Rectal smooth muscle tissue (tissue), 1 donor: ENCODE data around the gene BAZ2B.

Source experiments
- H3K27ac ChIP-seq: one replicate; pipeline ENCODE4 v1.7.0; 2013; ENCODE audit warnings: low read depth, low read length, inconsistent platforms
- H3K27me3 ChIP-seq: one replicate; pipeline ENCODE4 v1.7.0; 2013; ENCODE audit warnings: low read length; ENCODE audit not compliant: control insufficient read depth, insufficient read depth
- H3K36me3 ChIP-seq: one replicate; pipeline ENCODE4 v1.7.0; 2013; ENCODE audit warnings: low read length; ENCODE audit not compliant: control insufficient read depth, insufficient read depth
- H3K4me1 ChIP-seq: one replicate; pipeline ENCODE4 v1.7.0; 2013; ENCODE audit warnings: low read length; ENCODE audit not compliant: control insufficient read depth, insufficient read depth
- H3K4me3 ChIP-seq: one replicate; pipeline ENCODE4 v1.7.0; 2013; ENCODE audit warnings: low read length
- H3K9ac ChIP-seq: one replicate; pipeline ENCODE4 v1.7.0; 2013; ENCODE audit warnings: low read length

Gene BAZ2B

DNA sequence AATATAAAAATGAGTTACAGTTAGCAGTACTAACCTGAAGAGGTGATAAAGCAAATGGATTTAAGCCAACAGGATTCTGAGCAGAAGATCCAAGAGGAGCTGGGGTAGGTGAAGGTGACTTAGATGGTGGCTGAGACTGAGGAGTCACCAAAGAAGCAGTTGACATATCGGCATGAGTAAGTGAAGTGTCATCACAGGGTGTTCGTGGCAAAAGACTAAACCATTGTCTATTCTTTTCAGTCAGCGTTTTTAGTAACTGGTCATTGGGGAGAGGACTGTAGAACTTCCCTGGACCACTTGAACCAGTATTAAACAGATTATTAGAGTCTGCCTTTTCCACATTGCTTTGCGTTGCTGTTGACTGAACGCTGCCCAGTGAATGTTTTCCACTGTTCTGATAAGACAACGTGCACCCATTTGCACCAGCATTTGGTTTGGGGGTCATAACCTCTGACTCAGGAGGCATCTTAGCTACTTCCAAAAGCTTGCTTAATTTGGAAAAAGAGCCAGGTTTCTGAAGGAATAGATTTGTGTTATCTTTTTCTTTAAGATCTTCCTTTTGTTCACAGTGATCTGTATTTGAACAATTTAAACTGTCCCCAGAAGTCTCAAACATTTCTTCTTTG, 266.6 kb downstream of the BAZ2B start:
- Histone ChIP-seq H3K4me1 (no peaks in the 10 kb centered on the region), H3K36me3 (peaks cover 3% of the 10 kb centered on the region), H3K27ac (no peak overlapping the region), H3K4me3 (no peak overlapping the region), H3K27me3 (no peaks in the 10 kb centered on the region), H3K9ac (no peak overlapping the region)

DNA sequence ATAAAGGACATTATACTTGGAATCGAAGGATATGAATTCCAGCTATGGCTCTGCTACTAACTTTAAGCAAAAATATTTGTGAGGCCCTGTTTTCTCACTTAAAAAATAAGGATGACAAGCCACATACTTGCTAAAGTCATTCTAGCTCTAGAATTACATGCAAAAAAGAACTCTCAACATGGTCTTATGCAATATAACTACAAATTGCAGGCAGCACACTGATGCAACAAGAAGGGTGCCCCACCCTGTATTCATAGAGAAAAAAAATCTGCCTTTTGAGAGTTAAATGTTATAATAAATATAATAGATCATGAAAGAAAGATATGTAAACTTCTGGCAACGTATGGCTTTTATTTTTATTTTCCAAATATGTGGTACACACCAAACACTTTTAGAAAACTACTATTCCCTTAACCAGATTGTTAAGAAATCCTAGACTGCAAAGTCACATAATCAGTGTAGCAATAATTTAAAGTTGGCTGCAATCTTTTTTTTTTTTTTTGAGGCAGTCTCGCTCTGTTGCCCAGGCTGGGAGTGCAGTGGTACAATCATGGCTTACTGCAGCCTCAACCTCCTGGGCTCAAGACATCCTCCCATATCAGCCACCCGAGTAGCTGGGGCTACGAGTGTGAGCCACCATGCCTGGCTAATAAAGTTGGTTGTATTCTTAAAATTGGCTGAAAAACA, 289.6 kb downstream of the BAZ2B start:
- H3K4me1 ChIP-seq: no peaks in the 10 kb centered on the region
- H3K9ac ChIP-seq: no peak overlapping the region
- H3K4me3 ChIP-seq: no peak overlapping the region
- peaks cover 8% of the 10 kb centered on the region for H3K36me3 ChIP-seq
- H3K27me3 ChIP-seq: no peaks in the 10 kb centered on the region
- H3K27ac ChIP-seq: no peak overlapping the region

DNA sequence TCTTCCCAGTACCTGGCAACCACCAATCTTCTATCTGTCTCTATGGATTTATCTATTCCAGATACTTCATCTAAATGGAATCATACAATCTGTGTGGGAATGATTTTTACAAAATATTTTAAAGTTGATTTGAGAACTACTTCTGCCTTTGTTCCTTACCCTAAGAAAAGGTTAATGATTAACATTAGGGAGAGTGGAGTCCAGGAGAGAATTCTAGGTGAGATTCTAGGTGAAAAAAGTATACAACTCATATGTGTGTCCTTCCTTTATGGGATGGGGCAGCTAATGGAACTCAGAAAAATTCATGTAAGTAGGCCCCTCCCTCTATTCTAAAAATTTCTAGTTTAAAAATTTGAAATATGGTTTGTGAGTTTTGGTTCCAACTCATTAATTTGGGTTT, 293.9 kb downstream of the BAZ2B start:
- no peaks in the 10 kb centered on the region for H3K4me1 ChIP-seq
- H3K27me3 ChIP-seq: no peaks in the 10 kb centered on the region
- peaks cover 10% of the 10 kb centered on the region for H3K36me3 ChIP-seq
- H3K4me3 ChIP-seq: no peak overlapping the region
- no peak overlapping the region for H3K27ac ChIP-seq
- no peak overlapping the region for H3K9ac ChIP-seq

DNA sequence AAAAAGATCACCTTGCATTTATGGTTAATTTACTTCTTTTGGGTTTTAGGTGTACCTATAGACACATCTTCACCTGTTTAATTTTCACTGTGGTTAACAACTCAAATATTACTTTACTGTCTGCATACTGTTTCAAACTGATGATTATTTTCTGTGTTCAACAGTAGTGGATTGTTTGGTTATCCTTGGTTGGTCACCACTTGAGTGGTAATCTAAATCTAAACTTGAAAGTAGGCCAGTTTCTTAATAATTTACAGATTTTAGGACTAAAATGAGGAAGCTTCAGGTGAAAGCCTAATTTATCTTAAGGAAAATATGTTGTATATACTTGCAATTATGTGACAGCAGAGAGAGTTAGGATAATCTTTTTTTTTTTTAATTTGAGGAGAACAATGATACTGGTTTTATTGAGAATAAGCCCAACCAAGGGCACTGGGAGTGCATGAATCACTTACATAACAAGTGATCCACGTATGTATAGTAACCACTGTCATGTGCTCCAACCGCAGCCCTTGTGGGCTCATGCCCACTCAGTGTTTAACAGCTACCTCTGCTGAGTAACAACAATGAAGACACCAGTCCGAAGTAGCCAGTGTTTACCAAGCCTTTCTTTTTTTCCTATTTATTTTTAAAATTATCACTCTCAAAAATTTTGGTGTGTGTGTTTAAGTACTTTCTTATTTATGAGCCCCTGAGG, 298.8 kb downstream of the BAZ2B start:
- no peaks in the 10 kb centered on the region for H3K4me1 ChIP-seq

DNA sequence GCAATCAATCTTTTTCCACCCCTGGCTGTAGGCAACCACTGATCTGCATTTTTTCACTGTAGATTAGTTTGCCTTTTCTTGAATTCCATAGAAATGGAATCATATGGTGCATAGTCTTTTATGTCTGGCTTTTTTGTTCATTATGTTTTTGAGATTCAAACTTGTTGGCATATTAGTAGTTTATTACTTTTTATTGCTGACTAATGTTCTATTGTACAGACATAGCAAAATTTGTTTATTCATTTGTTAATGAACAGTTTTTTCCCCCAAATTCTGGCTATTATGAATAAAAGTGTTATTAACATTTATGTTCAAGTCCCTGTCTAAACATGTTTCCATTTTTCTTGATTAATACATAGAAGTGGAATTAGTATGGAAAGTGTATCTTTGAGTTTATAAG, 308.4 kb downstream of the BAZ2B start:
- Histone ChIP-seq H3K36me3 (no peaks in the 10 kb centered on the region), H3K27ac (no peak overlapping the region), H3K4me3 (no peak overlapping the region), H3K4me1 (no peaks in the 10 kb centered on the region), H3K9ac (no peak overlapping the region), H3K27me3 (no peaks in the 10 kb centered on the region)

More for the DNA sequence above, 298.8 kb downstream of the BAZ2B start:
- no peak overlapping the region for H3K27ac ChIP-seq
- no peak overlapping the region for H3K4me3 ChIP-seq
- peaks cover 10% of the 10 kb centered on the region for H3K36me3 ChIP-seq
- no peaks in the 10 kb centered on the region for H3K27me3 ChIP-seq
- no peak overlapping the region for H3K9ac ChIP-seq

DNA sequence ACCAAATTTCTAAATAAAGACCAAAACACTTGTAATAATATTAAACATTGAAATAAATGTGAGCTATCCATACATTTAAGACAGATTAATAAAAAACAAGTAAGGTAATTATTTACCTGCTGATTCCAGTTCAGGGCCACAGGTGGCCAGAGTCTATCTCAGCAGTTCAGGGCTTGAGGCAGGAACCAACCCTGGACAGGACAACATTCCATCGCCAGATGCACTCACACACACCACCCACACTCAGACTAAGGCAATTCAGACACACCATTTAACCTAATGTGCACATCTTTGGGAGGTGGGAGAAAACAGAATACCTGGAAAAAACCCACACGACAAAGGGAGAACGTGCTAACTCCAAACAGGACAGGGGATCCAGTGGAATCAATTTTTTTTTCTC, 315.8 kb downstream of the BAZ2B start:
- Histone ChIP-seq H3K4me1 (no peaks in the 10 kb centered on the region), H3K27ac (no peak overlapping the region), H3K4me3 (no peak overlapping the region), H3K27me3 (no peaks in the 10 kb centered on the region), H3K9ac (no peak overlapping the region), H3K36me3 (no peaks in the 10 kb centered on the region)

DNA sequence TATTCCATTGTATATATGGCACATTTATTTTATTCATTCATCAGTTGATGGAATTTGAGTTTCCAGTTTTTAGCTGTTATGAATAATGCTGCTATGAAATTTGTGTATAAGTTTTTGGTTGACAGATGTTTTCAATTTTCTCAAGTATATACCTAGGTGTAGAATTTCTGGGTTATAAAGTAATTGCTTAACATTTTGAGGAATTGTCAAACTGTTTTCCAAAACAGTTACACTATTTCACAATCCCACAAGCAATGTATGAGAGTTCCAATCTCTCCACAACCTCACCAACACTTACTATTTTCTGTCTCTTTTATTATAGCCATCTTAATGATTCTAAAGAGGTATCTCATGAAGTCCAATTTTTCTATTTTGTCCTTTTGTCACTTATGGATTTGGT, 317.4 kb downstream of the BAZ2B start:
- Histone ChIP-seq H3K4me1 (no peaks in the 10 kb centered on the region), H3K27ac (no peak overlapping the region), H3K4me3 (no peak overlapping the region), H3K36me3 (no peaks in the 10 kb centered on the region), H3K27me3 (no peaks in the 10 kb centered on the region), H3K9ac (no peak overlapping the region)

DNA sequence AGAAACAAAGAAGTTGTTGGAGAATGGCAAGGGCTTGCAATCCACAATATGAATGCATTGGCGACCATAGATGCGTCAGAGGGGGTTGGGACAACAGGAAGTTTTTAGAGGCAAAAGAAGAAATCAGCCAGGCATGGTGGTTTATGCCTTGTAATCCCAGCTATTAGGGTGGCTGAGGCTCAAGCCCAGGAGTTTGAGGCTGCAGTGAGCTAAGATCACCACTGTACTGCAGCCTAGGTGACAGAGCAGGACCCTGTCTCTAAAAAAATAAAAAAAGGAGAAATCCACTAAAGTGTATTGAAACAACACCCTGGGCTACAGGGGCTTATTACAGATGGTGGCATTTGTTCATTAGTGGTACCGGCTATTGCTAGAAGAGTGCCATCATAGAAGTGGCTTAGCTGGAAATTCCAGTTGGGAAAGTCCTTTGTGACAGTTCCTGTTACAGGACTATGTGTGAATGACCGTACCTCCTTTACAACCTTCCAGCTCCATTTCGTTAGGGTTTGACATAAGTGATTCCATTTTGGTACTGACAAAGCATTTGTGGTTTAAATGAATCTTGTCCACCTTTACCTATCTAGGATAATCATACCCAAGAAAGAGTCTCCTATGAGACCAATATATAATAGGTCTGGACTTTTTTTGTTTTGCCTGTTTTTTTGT, 319.2 kb downstream of the BAZ2B start:
- no peaks in the 10 kb centered on the region for H3K36me3 ChIP-seq
- H3K9ac ChIP-seq: no peak overlapping the region
- H3K27me3 ChIP-seq: no peaks in the 10 kb centered on the region
- H3K27ac ChIP-seq: no peak overlapping the region
- no peak overlapping the region for H3K4me3 ChIP-seq
- no peaks in the 10 kb centered on the region for H3K4me1 ChIP-seq

DNA sequence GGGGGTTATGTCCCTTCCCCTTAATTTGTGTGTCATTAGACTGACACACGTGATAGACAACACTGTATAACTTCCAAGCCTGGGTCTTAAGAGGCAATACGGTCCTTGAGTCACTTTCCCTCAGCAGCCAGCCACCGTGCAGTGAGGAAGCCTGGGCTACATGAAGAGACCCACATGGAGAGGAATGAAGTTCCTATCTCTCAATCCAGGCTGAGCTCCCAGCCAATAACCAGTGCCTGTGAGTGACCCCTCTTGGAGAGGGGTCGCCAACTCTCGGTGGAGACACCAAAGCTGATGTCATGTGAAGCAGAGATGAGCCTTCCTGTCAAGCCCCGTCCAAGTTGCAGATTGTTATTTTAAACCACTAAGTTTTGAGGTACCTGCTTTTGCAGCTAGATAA, 324.2 kb downstream of the BAZ2B start:
- H3K9ac ChIP-seq: no peak overlapping the region
- H3K27me3 ChIP-seq: no peaks in the 10 kb centered on the region
- H3K36me3 ChIP-seq: no peaks in the 10 kb centered on the region
- no peak overlapping the region for H3K27ac ChIP-seq
- H3K4me3 ChIP-seq: no peak overlapping the region
- no peaks in the 10 kb centered on the region for H3K4me1 ChIP-seq

DNA sequence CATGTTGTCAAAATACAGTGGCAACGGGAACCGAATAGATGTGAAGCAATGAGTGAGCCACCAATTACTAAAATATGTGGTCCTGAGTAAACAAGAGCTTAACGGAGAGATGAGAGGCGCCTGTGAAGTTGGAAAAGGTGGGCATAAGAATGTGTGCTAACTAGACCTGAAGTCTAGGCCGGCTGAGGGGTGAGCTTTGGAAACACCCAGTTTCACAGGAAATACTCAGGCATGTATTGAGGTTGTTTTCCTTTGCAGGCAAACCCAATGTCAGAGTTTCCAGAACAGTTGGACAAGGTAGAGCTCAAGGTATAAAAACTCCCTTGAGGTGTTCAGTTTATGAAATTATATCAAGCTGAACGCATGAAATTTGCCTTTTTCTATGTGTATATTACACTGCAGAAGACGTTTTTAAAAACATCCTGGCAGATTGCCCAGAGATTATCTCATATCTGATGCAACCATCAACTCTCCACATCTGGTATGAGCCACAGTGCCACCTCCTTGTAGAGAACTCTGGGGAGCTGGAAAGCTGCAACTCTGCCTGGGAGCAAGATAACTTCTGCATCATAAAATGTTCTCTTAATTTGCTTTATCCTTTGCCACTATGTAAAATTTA, 325.9 kb downstream of the BAZ2B start:
- no peaks in the 10 kb centered on the region for H3K27me3 ChIP-seq
- H3K4me3 ChIP-seq: no peak overlapping the region
- H3K36me3 ChIP-seq: no peaks in the 10 kb centered on the region
- H3K27ac ChIP-seq: no peak overlapping the region
- H3K4me1 ChIP-seq: no peaks in the 10 kb centered on the region
- no peak overlapping the region for H3K9ac ChIP-seq

DNA sequence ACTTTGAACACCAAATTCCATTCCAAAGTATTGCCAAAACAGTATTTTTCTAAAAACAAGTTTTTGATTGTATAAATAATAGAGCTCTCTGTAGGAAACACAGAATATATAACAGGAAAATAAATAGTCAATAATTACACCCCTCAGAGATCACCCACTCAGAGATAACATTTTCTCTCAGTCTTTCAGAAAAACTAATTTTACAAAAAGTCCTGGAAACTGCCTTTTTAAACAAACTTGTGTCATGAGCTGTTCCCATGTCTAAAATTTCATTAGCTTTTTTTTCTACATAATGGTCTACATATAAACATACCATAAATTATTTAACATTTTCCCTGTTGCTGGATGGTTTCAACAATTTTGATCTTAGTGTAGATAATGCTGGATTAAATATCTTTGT, 328.6 kb downstream of the BAZ2B start:
- H3K27ac ChIP-seq: peak overlapping the region; percentile 83
- no peak overlapping the region for H3K9ac ChIP-seq
- H3K4me1 ChIP-seq: no peaks in the 10 kb centered on the region
- no peaks in the 10 kb centered on the region for H3K27me3 ChIP-seq
- H3K36me3 ChIP-seq: no peaks in the 10 kb centered on the region
- no peak overlapping the region for H3K4me3 ChIP-seq
